Body of pancreas (tissue), 4 donors: Measurements from ENCODE around the gene RFK. TPM values are rescaled to one million over a fixed set of nuclear protein-coding genes. Genes with fewer than 3 reads are reported as not detected.
"Not testable (repeated sequence)": the region's sequence is repeated elsewhere in the genome, so short reads cannot be mapped to it uniquely, and the experiment has no call there.

Experiments used
- ATAC-seq: fragments of 150-250 bp; one replicate; pipeline ENCODE4 v1.9.1; 2016
- DNase-seq, 4 donors: peaks; one replicate each; pipeline ENCODE4 v3.0.0-alpha.2; 2019
- H3K27ac ChIP-seq, 4 donors: fragments of 200-600 bp; sonication (generic); 1 replicate in 3 of 4; 2 replicates in 1 of 4; pipeline versions ENCODE4 v1.5.1 to v1.6.1; 2016 to 2019; ENCODE audit warnings: mild to moderate bottlenecking in 1 of 4, mixed read lengths in 1 of 4, moderate library complexity in 1 of 4
- H3K27me3 ChIP-seq, 2 donors: fragments of 200-600 bp; sonication (generic); one replicate each; pipeline ENCODE4 v1.6.0; 2016; ENCODE audit warnings: mild to moderate bottlenecking in 1 of 2
- H3K36me3 ChIP-seq, 2 donors: fragments of 200-600 bp; sonication (generic); replicated peaks in 1 of 2; 2 replicates each; pipeline ENCODE4 v1.5.1; 2016; ENCODE audit warnings: low read depth in 2 of 2; ENCODE audit not compliant: insufficient read depth in 1 of 2
- H3K4me1 ChIP-seq: fragments of 200-600 bp; sonication (generic); one replicate; pipeline ENCODE4 v1.6.0; 2016
- H3K4me3 ChIP-seq, 2 donors: fragments of 200-600 bp; sonication (generic); 1 replicate in 1 of 2; 2 replicates in 1 of 2; pipeline ENCODE4 v1.5.1; 2016 to 2019
- H3K9me3 ChIP-seq, 3 donors: fragments of 200-600 bp; sonication (generic); 1 replicate in 2 of 3; 2 replicates in 1 of 3; pipeline ENCODE4 v1.5.1; 2016
- POLR2A ChIP-seq, 3 donors: fragments of 450-650 bp; IDR thresholded peaks; one replicate each; pipeline ENCODE4 v1.6.1; 2016; ENCODE audit warnings: antibody characterized with exemption in 3 of 3, mild to moderate bottlenecking in 2 of 3
- WGBS, 2 donors: methylation state at CpG; one replicate each; pipeline ENCODE4 v1.1.5; 2017; 5-methylcytosine and 5-hydroxymethylcytosine counted together
- intact Hi-C: fragments of 100-400 bp; cut with DNase I; formaldehyde crosslinking; loops from one replicate; pipeline ENCODE4 v1.15.1; 2023
- total RNA-seq, 2 donors: library from RNA; depleted of rRNA; stranded (reverse); fragments of >200 nt; gene quantifications; one replicate each; pipeline ENCODE4 v1.1.0, GENCODE V29; 2016
- TF ChIP-seq, protein P1 (sequence below), 7 experiments: fragments of 450-650 bp in 4 of 7; fragments of 200-600 bp in 3 of 7; sonication (generic) in 3 of 7; IDR thresholded peaks; one replicate each; pipeline ENCODE4 v1.5.1; 2016 to 2019; ENCODE audit warnings: antibody characterized with exemption in 7 of 7

Gene RFK
- total RNA-seq, 2 donors from 2014 or later, result 7.6 to 13.0 TPM

DNA sequence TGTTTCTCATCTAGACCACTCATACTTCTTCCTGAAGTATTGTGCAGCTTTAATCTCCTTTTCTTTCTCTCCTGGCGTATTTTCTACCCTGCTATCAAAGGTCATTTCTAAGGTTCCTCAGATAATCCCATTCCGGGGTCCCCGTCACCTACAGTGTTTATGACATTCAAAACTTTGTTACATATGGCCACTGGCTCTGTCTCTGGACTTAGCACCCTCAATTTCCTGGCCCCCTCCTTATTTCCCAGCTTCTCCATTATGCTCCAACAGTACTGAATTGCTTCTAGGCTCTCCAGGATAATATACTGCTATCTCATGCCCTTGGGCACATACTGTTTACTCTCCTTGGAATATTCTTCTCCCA, 31.2 kb downstream of the RFK start:
- WGBS, 2 donors, result 45 to 56% methylated on average over 3 of the region's 3 CpGs
- no peak for DNase-seq
- no peaks in the 10 kb centered on the region for H3K27me3 ChIP-seq
- no peaks in the 10 kb centered on the region for H3K36me3 ChIP-seq
- H3K9me3 ChIP-seq, result no peaks in the 10 kb centered on the region
- TF ChIP-seq POLR2A (IDR thresholded peaks at IDR 0.05), result no peak
- TF ChIP-seq, protein P1, sequence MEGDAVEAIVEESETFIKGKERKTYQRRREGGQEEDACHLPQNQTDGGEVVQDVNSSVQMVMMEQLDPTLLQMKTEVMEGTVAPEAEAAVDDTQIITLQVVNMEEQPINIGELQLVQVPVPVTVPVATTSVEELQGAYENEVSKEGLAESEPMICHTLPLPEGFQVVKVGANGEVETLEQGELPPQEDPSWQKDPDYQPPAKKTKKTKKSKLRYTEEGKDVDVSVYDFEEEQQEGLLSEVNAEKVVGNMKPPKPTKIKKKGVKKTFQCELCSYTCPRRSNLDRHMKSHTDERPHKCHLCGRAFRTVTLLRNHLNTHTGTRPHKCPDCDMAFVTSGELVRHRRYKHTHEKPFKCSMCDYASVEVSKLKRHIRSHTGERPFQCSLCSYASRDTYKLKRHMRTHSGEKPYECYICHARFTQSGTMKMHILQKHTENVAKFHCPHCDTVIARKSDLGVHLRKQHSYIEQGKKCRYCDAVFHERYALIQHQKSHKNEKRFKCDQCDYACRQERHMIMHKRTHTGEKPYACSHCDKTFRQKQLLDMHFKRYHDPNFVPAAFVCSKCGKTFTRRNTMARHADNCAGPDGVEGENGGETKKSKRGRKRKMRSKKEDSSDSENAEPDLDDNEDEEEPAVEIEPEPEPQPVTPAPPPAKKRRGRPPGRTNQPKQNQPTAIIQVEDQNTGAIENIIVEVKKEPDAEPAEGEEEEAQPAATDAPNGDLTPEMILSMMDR (IDR thresholded peaks at IDR 0.05), result no peak
- ATAC-seq, result no peak
- H3K4me1 ChIP-seq, result no peaks in the 10 kb centered on the region
- H3K4me3 ChIP-seq, result no peak overlapping the region
- intact Hi-C loops, result no loop called here
- H3K27ac ChIP-seq, result no peak overlapping the region

DNA sequence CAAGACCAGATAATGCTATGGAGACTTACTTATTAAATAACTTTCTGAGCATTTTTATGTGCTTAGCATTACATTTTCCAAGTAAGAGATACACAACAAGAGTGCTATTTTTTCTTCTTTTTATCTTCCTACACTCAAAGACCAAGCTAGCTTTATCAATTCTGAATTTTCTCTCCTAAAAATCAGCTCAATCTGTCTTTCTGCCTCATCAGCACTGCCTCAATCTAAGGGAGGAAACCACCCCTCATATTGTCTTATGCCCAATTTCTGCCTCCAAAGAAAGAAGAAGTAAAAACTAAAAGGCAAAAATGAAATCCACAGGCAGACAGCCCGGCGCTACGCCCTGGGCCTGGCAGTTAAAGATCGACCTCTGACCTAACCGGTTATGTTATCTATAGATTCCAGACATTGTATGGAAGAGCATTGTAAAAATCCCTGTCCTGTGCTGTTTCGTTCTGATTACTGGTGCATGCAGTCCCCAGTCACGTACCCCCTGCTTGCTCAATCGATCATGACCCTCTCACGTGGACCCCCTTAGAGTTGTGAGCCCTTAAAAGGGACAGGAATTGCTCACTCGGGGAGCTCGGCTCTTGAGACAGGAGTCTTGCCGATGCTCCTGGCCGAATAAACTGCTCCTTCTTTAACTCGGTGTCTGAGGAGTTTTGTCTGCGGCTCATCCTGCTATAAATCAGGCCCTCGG, 31.7 kb downstream of the RFK start:
- DNase-seq, H3K4me3 ChIP-seq, ATAC-seq, H3K36me3 ChIP-seq, H3K27ac ChIP-seq, H3K27me3 ChIP-seq, intact Hi-C loops, H3K9me3 ChIP-seq, H3K4me1 ChIP-seq: not testable (repeated sequence)
- 85 to 87% methylated on average over 16 of the region's 16 CpGs for WGBS, 2 donors

DNA sequence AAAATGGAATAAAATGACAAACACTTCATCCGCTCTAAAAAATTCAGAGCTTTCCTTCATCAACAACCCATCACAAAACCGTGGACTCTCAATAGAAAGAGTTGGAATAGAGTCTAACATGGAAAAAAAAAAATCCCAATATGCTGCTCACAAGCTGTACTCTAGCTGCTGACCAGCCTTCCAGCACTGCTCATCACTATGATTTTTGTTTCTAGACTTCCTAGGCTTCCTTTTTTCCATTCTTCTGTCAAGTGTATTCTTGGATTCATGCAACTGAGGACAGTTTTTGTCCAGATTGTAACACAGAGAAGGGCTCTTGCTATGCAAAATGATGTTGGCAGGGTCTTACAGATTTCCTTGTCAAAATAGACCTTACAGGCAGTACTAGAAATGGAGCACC, 34.5 kb downstream of the RFK start:
- no peak overlapping the region for H3K27ac ChIP-seq
- no peaks in the 10 kb centered on the region for H3K4me1 ChIP-seq
- ATAC-seq (no peak), DNase-seq (no peak)
- no peak overlapping the region for H3K4me3 ChIP-seq
- no peaks in the 10 kb centered on the region for H3K9me3 ChIP-seq
- intact Hi-C loops, result no loop called here
- H3K27me3 ChIP-seq, result no peaks in the 10 kb centered on the region
- WGBS, 2 donors, result 82 to 93% methylated on average over 2 of the region's 2 CpGs
- no peak for TF ChIP-seq POLR2A (IDR thresholded peaks at IDR 0.05)
- TF ChIP-seq, protein P1 (IDR thresholded peaks at IDR 0.05), result no peak
- H3K36me3 ChIP-seq, result no peaks in the 10 kb centered on the region

DNA sequence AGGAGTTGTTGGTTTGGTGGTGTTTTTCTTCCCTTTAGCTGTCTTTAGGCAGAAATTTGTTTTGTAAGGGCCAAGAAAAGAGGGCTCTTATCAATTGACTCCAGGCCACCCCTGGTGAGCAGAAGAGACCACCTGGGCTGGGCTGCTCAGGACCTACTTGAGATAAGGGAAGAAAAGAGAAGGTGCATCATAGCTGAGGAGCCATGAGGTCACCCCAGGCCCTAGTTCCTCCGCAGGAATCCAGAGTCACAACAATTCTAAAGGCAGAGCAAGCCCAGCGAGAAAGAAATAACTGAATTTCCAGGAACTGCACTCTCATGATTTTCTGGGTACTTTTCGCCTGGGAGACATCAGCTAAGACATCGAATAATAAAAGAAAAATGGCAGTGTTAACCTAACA, 34.9 kb downstream of the RFK start:
- intact Hi-C loops, result no loop called here
- no peak for ATAC-seq
- H3K9me3 ChIP-seq, result no peaks in the 10 kb centered on the region
- no peaks in the 10 kb centered on the region for H3K36me3 ChIP-seq
- no peak overlapping the region for H3K27ac ChIP-seq
- H3K27me3 ChIP-seq, result no peaks in the 10 kb centered on the region
- no peak for DNase-seq
- no peak for TF ChIP-seq POLR2A (IDR thresholded peaks at IDR 0.05)
- TF ChIP-seq, protein P1 (IDR thresholded peaks at IDR 0.05), result no peak
- no peak overlapping the region for H3K4me3 ChIP-seq
- WGBS, 2 donors, result 83 to 90% methylated on average over 4 of the region's 4 CpGs
- no peaks in the 10 kb centered on the region for H3K4me1 ChIP-seq

DNA sequence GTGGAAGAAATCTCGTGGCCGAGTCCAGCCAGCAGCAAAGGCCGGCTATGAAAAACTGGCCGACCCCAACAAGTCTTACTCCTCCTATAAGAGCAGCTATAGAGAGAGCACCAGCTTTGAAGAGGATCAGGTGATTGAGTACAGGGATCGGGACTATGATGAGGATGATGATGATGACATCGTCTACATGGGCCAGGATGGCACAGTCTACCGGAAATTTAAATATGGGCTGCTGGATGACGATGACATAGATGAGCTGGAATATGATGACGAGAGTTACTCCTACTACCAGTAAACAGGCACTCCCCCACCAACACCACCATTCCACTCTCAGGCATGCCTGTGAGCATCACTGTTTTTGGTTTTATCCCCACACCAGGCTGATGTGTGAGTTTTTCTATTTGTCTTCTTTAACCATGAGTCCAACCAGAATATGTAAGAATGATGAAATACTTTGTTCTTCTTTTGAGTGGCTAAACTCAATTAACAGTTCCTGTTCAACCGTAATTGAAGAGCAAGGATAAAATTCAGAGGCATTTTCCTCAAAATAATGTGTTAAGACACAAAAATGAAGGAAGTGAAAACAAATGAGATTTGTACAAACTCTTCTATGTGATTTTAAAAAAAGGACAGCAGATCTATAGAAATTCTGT, 35.5 kb downstream of the RFK start:
- no peaks in the 10 kb centered on the region for H3K36me3 ChIP-seq
- H3K27ac ChIP-seq, result no peak overlapping the region
- intact Hi-C loops, result no loop called here
- no peaks in the 10 kb centered on the region for H3K9me3 ChIP-seq
- no peaks in the 10 kb centered on the region for H3K27me3 ChIP-seq
- DNase-seq, result no peak
- WGBS, 2 donors, result 90 to 93% methylated on average over 10 of the region's 10 CpGs
- ATAC-seq, result no peak
- TF ChIP-seq POLR2A (IDR thresholded peaks at IDR 0.05), result no peak
- TF ChIP-seq, protein P1 (IDR thresholded peaks at IDR 0.05), result no peak
- H3K4me3 ChIP-seq, result no peak overlapping the region
- no peaks in the 10 kb centered on the region for H3K4me1 ChIP-seq
